ENCODE measurements around the gene EMD.
"Not testable (repeated sequence)": the region's sequence is repeated elsewhere in the genome, so short reads cannot be mapped to it uniquely, and the experiment has no call there.

Gene EMD

DNA sequence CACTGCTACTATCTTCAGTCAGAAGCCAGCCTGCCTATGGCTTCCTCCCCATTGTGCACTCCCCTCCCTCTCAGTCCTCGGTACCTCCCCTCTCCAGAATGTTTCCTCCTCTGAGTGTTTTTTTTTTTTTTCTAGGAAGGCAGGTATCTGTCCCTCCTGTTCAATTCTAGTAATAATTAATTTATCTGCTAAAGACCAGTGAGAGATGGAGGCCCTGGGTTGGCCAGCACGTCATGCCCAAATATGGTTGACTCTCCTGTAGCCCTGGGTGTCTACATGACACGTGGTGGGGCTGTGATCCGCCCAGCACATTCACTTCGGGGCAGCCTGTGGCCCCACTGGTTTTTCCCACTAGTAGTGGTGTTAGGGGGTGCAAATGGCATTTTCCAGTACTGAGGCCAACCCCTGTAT is 6.5 kb upstream of the EMD start:
- no peak for DNase-seq

DNA sequence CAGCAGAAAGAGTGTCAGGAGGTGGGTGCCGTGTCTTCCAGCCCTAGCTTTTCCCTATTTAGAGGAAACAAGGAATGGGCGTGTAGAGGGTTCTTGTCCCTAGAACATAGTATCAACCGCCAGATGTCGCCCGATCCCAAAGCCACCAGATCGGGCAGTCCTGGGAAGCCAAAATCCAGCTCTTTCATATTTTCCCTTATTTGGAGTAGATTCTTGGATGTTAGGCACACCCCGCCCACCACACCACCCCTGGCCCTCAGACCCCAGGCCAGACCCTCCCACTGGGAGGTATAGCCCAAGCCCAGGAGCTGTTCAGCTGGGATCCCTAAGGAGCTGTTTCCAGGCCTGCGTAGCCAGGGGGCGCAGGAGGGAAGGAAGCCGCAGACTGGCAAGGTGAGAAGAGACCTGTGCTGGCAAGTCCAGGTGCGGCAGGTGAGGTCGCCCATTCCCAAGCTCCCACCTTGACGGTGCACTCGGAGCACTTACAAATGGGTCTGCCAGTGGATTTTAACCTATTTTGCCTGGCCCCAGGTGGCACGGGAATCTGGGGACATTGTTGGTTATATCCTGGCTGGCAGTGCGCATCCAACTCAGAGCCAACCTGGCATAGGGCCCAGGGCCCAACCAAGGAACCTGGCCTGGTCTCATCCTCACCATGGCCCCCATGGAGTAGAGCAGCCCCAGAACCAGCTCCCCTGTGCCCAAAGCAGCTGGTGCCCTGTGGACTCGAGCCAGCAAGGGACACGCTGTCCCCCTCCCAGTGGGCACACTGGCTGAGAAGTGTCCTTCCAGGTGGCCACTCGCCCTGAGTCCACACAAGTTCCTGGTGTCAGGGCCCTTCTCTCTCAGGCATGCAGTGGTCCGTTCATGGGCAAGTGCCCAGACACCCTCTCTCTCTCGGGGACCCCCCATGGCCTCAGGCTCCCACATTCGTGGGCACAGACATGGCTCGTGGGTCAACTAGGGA is 5.5 kb upstream of the EMD start:
- DNase-seq: no peak

DNA sequence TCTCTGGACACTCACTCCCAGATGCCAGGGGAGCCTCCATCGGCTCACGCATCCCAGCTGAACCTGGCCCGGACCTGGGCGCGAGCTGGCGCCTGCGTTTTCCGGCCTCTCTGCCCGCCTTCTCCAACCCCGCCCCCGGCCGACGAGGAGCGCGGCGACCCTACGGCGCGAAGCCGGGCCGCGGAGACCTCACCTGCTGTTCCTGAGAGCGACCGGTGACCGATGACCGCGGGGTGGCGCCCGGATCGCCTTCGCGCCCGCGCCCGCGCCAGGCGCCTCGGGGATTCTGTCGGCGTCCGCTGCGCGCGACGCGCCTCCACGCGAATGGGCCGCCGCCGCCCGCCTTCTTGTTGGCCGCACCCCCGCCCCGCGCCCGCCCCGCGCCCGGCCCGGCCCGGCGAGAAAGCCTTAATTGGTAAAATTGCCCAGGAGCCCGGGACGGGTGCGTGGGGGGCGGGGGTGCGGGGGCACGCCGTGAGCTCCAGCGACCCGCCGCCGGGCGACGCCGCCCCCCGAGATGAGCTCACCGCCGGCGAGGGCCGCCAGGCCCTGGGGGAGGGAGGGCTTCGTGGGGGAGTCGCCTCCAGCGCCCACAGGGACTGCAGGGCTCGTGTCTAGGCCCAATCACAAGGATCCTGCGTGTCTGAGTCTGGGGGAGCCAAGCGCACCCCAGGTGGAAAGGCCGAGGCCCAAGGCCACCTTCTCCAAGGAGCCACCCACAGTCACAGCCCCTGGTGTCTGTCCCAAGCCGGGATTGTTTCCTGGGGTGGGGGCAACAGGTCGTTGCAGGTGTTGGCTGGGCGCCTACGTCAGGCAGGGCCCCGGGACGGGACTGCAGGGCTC is 4.6 kb upstream of the EMD start, which contains the start of gene FLNA:
TSS of gene FLNA (minus strand) at position 322 of the 843 bp plus-strand sequence. CDS start 3,389 bp downstream, outside the sequence.
- DNase-seq: no peak

DNA sequence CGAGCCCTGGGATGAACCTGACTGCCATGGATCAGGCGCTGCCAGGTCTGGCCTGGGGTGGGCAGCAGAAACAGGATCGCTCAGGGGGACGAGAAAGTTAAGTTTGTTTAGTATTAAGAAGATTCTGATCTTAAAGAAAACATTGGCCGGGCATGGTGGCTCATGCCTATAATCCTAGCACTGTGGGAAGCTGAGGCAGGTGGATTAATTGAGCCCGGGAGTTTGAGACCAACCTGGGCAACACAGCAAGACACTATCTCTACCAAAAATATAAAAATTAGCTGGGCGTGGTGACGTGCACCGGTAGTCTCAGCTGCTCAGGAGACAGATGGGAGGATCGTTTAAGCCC is 4.0 kb upstream of the EMD start:
- DNase-seq: no peak

DNA sequence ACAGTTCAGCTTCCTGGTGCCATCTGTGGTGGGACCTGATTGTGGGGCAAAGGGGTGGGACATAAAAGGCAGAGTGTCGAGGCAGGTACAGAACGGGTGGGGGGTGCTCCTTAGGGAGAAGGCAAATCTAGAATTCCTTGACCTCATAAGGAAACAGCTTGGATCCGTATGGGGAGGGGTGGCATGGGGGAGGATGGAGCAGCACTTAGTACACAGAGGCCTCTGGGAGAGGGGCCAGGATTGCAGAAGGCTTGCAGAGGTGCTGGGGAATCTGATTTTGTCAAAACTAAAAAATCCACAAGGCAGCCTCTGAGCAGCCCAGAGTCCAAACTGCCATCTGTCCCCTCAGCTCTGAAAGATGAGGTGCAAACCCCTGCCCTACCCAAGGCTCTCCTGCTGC is 2.3 kb upstream of the EMD start:
- no peak for DNase-seq

DNA sequence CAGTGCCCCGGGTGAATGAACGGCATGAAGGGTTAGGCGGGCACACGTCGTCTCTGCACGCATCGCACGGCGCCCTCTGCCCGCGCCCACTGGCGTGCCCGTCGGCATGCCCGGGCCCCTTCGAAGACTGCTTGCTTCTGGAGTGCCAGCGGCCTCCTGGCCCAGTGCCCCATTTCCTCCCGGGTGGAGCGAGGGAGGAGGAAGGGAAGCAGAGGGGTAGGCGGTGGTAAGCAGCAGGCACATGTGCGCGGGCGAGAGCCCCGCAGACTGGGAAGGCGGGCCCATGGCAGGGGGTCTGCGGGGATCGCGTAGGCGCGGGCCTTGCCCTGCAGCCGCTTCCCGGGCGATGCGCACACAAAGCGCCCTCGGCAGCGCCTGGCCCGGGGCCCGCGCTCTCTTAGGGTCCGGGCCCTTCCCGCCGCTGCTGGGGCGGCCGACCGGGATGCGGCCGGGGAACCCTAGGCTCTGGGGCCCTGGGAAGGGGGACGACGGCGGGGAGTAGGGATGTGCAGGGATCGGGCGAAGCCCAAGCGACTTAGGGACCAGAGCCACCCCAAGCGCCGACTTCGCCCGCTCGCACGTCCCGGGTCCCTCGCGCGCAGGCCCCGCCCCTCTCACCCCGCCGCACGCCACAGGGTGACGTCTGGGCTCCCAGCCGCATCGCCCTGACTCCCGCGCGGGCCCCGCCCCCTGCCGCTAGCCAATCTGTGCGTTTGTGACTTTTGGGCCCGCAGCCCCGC is 866 bp upstream of the EMD start:
- peak; percentile 33 for DNase-seq

DNA sequence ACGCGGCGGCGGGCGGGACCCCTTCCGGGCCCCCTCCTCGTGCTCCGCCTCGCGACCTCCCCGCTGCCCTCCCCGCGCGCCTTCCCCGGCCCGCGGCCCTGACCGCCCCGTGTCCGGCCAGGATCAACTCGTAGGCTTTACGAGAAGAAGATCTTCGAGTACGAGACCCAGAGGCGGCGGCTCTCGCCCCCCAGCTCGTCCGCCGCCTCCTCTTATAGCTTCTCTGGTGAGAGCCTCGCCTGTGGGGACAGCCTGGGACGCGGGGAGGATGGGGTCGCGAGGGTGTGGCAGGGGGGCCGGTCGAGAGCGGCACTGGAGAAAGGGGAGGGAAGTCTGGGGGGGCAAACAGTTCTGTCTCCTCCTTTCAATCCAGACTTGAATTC is 465 bp downstream of the EMD start:
- no peak for DNase-seq

DNA sequence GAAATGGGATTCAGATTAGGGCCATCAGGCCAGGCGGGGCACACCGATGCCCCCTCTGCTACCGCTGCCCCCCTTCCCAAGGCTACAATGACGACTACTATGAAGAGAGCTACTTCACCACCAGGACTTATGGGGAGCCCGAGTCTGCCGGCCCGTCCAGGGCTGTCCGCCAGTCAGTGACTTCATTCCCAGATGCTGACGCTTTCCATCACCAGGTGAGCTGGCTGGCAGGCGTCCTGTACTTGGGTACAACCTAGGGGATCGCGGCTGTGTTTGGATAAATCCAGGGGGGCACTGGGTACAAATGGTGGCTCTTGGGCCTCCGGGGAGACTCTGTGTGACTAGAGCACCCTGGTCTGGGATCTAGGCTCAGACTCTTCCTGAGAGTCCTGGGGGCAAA is 1.1 kb downstream of the EMD start:
- DNase-seq: no peak

DNA sequence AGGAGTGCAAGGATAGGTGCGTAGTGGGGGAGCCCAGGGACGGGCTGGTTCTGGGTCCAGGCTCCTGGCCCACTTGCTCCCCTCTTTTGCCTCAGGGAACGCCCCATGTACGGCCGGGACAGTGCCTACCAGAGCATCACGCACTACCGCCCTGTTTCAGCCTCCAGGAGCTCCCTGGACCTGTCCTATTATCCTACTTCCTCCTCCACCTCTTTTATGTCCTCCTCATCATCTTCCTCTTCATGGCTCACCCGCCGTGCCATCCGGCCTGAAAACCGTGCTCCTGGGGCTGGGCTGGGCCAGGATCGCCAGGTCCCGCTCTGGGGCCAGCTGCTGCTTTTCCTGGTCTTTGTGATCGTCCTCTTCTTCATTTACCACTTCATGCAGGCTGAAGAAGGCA is 1.7 kb downstream of the EMD start:
- DNase-seq: no peak

DNA sequence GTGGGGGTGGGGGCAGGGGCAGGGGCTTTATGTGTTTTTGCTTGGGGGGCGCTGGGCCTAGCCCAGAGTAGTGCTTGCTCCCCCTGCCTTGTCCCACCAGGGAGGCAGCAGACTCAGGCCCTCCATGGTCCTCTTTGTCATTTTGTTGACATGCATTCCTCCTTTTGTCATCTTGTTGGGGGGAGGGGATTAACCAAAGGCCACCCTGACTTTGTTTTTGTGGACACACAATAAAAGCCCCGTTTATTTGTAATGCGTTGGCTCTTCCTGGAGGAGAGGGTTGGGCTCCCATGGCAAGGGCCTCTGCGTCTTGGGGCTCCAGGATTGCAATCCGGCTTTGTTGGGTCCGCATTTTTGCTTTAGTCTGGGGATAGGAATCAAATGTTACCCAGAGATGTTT is 2.2 kb downstream of the EMD start:
- no peak for DNase-seq

DNA sequence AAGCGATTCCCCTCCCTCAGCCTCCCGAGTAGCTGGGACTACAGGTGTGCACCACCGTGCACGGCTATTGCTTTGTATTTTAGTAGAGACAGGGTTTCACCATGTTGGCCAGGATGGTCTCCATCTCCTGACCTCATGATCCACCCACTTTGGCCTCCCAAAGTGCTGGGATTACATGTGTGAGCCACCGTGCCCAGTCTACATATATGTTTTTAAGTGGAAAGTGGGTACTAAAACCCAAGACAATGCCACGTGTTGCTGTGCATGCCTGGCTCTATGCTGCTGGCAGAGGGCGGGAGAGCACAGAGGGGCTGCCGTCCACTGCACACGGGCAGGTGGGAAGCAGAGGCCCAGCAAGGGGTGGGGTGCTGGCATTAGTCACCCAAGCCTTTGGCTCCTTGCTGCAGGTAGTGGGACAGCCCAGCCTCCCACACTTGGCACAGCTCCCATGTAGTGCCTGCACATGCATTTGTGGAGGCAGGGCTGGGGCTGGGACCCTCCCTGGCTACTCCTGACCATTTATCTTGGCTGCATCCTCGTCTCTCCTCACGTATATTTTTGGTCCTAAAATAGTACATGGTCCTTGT is 3.5 kb downstream of the EMD start:
- DNase-seq: no peak

DNA sequence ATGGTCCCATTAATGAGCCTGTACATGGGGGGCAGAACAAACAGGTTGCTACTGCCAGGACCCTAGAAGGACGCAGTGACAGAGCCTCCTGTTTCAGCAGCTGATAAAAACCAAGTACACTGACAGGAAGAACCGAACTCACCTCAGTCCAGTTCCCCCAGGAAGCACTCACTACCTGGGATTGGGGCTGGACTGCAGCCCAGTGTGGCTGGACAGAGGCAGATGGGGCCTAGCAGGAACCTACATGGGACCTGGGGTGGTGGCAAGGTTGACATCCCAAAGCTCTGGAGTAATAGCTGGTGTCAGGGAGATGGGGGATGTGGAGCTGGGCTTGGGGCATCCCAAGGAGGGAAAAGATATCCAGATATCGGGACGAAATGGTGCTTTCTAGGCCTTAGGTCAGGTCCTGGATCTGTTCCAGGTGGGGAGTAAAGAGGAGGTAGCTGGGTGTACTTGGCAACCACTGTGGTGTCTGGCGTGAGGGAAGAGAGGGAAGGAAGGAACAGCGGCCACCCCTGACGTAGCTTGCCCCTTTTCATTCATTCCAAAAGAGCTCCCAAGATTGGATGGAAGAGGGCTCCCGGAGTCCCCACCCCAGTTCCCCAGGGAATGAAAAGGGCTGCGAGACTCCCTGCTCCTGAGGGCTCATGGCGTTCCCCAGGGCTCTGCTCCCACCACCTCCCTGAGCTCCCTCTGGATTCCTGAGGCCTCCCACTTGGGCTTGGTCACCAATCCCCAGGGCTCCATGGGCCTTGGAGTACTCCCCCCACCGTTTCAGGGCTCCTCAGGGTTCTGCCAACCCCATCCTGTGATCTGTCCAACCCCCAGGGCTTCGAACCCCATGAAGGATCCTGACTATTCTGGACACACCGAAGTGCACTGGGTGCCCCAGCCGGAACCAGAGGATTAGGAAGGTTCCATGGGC is 4.5 kb downstream of the EMD start:
- no peak for DNase-seq

DNA sequence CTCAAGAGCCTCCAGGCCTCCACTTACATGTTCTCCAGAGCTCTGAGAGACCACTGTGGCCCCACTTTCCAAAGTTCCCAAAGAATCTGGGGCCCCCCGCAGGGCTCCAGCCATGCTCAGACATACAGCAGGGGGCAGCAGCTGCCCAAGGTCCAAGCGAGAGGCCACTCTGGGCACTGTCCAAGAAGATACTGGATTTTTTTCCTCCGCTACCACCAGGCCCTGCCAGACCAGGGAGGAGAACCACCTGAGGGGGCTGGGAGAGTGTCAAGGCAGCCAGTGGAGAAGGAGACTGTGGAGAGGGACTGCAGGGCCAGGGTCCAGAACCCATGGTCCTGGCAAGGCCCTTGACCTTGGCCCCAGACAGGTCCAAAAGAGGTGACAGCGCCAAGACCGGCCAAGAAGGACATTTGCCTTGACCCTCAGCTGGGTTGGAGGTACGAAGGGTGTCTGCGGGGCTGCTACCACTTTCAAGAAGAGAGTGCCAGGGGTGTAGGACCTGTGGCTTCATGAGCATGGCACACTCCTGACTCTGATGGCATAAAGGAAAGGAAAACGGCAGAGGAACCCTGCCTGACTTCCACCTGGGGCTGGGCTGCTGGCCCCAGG is 5.3 kb downstream of the EMD start:
- no peak for DNase-seq

DNA sequence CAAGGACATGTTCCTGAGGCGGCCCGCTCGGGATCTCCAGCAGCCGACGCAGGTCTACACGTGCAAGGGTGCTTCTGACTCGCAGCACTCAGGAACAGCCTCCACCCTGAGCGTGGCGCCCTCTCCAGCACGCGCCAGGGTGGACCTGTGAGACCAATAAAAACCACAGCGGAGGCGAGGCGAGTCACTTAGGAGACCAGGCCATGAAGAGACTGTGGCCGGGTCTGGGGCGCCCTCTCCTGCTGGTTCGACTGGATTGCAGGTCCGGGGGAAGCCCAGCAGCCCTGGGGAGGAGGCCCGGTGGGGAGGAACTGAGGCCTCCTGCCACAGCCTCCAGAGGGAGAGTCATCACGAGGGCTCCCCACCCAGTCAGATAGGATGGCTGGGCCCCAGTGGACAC is 9.0 kb downstream of the EMD start:
- DNase-seq: not testable (repeated sequence)

DNA sequence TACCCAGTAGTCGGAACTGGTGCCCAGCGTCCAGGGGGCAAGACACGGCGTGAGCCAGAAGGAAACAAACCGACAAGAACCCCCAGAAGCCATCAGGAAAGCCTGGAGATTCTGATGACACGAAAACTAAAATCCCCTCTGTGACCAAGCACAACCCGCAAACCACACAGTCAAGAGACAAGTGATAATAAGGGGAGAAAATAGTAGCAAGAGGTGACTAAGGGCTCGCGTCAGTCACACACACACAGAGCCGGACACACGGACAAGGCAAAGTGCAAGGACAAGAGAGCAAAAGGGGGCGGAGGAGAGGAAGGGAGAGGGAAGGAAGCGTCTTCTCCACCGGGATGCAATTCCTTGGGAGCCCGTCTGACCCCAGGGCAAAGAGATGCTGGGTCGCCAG is 9.6 kb downstream of the EMD start:
- DNase-seq: not testable (repeated sequence)

DNA sequence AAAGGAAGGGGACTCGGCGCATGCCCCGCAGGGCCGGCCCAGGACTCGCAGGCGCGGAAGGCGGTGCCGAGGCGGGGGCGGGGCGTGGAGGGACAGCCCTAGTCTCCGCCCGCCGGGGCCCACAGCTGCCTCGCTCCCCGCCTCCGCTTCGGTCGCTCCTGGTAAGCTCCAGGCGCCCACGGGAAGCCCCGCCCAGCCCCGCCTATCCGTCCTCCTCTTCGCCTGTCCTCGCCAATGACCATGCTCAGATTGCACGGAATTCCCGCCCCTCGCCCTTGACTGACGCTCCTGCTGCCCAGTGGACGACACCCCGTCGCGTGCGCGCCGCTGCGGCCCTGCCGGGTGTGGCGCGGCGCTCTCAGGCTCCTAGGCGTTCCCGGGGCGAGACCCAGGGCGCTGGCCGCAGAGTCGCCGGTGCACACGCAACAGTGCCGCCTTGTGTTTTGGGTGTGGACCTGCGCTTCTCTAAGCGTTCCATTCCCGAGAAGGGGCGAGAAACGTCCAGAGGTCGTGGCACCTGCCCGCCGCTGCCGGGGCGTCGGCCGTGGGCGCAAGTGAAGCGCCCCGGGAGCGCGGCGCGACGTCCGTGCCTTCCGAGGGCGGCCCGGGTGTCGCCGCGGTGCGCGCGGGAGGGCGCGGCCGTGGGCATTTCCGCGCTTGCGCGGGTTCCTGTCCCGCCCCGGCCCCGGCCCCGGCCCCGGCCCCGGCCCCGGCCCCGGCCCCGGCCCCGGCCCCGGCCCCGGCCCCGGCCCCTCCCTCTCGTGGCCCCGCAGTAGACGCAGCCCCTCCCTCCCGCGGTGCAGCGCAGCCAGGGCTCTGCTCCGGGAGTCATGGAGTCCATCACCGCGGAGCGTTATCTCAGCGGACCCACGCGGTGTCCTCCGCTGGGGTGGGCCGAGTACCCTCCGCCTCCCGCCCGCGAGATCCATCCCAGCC is 11.0 kb downstream of the EMD start:
- DNase-seq: not testable (repeated sequence)

DNA sequence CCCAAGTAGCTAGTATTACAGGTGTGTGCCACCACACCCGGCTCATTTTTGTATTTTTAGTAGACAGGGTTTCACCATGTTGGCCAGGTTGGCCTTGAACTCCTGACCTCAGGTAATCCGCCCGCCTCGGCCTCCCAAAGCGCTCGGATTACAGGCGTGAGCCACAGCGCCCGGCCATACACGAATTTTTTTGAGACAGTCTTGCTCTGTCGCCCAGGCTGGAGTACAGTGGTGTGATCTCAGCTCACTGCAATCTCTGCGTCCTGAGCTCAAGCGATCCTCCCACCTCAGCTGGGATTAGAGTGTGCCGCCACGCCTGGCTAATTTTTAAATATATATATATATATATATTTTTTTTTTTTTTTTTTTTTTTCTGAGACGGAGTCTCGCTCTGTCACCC is 17.3 kb downstream of the EMD start:
- DNase-seq: not testable (repeated sequence)

DNA sequence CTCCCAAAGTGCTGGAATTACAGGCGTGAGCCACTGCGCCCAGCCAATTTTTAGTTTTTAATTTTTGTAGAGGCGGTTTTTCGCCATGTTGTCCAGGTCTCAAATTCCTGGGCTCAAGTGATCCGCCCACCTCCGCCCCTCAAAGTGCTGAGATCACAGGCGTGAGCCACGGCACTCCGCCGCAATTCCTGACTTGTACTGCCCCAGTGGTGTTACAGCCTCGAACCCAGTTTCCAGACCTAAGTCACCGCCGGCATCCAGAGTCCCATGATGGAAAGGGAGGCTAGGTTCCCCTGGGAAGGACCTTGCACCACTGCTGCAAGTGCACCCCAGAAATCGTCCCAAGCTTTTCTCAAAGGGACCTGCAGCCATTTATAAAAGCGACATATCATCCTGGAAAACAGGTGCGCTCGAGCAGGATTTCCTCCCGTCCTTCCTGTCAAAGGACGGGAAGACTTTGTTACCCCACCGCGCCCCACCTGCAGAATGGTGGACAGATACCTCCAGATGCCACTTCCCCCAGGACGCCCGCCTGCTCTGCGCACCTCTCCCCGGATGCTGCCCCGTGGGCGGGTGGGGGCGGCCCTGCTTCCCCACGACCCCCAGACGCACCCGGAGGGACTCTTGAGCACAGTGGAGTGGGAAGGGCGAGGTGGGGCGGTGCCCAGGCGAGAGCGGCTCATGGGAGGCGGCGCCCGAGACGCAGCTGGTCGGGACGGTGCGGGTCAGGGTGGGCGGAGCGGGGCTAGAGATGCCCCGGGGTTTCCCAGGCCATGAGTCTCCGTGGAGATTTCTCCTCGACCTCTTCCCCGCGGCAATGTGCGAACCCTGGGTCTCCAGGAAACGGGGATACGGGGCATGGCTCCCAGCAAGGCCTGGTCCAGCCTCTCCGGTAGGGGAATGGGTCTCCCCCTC is 18.1 kb downstream of the EMD start:
- DNase-seq: no peak

Data from effector CD4-positive, alpha-beta T cell (primary cell).